Stimulated activated CD4-positive, alpha-beta T cell treated with anti-CD3 and anti-CD28 coated beads, Interleukin-15, amount 100 ng/mL, for 24 hours (primary cell): Measurements from ENCODE around the gene ACRV1.
"Not testable (repeated sequence)": the region's sequence is repeated elsewhere in the genome, so short reads cannot be mapped to it uniquely, and the experiment has no call there.

Source experiments
- DNase-seq: peaks from one replicate; pipeline ENCODE4 v3.0.0-alpha.2; 2020

Gene ACRV1

DNA sequence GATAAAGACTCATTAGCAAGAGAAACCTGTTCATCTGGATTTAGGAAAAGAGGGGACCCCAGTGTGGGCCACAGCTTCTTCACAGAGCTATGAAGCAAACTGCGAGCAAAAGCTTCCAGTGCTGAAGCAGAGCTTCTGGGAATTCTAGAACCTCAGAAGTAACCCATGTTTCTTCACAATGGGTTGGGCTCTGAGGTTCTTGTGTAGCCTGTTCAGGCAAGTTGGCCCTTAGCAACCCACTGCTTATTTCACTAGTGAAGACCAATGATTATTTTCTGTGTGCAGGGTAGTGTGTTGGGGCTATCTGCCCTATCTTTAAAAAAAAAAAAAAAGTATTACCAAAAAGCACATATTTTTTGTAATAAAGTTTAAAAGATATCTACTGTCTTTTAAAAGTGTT, at the start of gene ACRV1:
TSS of gene ACRV1 (minus strand) at position 101 of the 400 bp plus-strand sequence. CDS start at position 34, 67 bp downstream.
- no peak for DNase-seq

- DNase-seq: no peak
These were observed 48.3 kb upstream of the ACRV1 start for GRCh38 chr11:125728969-125729368.

- no peak for DNase-seq
These were observed 43.5 kb upstream of the ACRV1 start for GRCh38 chr11:125724125-125724524.

DNA sequence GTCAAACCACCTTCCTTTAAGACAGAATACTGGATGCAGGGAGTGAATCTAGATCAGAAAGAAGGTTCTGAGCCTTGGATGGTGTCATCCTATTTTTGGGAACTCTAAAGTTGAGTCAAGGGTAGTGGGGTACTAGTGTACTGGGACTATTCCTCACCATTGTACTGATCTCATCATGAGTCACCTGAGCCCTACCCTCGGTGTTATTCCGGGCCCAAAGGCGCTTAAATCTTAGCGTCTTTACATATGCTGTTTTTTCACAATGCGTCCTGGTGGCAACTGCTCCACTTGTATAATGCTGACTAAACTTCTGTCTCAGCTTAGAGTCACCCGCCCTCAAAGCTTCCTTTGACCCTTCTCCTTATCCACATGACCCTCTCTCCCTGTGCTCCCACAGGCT, 40.1 kb upstream of the ACRV1 start:
- no peak for DNase-seq

GRCh38 chr11:125704686-125705085, 24.0 kb upstream of the ACRV1 start:
- not testable (repeated sequence) for DNase-seq

- no peak for DNase-seq
These were observed 21.4 kb upstream of the ACRV1 start for GRCh38 chr11:125701858-125702621.

GRCh38 chr11:125701018-125701610, 20.5 kb upstream of the ACRV1 start:
- DNase-seq: no peak

- no peak for DNase-seq
These were observed 14.3 kb upstream of the ACRV1 start for GRCh38 chr11:125694951-125695350.

DNA sequence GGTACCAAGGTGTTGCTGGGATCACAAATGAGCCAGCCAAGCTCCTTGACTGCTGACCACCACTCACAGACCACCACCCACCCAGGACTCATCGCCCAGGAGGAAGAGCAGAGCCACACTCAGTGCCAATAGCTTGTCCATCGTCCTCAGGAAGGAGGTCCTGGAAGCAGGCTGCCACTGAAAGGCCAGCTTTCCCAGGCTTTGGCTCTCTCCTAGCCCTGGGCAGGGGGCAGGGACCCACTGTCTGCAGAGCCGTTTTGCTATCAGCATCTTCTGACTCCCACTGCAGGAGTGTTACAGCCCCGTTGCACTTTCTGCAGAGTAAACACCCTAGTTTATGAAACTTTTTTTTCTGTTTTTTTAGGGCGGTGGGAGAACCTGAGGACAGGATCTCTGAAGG, 12.2 kb upstream of the ACRV1 start:
- DNase-seq: no peak

- no peak for DNase-seq
These were observed 9.4 kb upstream of the ACRV1 start for GRCh38 chr11:125690006-125690405.

- no peak for DNase-seq
These were observed 8.7 kb upstream of the ACRV1 start for GRCh38 chr11:125689274-125689859.

DNA sequence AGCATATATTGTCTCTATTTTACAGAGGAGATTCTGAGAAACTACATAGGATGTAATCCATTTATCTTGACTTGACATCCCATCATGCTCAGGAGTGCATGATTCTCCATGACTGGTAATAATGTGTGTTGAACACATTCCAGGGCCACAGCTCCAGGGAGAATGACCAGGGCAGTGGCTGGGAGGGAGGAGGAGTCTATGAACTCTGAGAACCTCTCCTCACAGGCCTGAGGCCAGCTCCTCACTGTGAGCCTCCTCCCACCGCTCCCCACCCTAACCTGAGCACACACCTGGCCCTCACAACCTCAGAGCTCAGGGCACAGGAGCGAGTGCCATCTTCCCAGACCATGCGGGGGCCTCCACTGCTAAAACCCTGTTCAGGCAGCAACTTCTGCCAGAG, 8.0 kb upstream of the ACRV1 start:
- DNase-seq: no peak

- no peak for DNase-seq
These were observed 7.4 kb upstream of the ACRV1 start for GRCh38 chr11:125688066-125688465.

GRCh38 chr11:125685228-125685627, 4.6 kb upstream of the ACRV1 start:
- no peak for DNase-seq

DNA sequence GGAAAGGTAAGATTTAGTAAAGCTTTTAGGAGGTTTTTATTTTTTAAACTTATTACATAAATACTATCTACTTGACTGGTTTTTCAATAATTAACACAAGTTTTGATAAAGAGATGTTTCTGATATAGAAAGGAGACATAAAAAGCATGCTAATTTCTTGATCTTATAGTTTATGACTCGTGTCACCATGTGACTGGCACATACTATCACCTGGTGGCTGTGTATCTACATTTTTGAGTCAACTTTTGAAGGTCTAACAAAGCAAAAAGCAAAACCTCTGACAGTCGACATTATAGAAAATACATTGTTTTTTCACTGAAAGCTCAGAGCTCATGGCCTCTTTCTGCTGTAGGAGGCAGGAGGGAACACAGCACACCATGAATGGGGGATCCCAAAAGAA, 810 bp downstream of the ACRV1 start:
- DNase-seq: no peak

- no peak for DNase-seq
These were observed 1.2 kb downstream of the ACRV1 start for GRCh38 chr11:125679397-125679796.

DNA sequence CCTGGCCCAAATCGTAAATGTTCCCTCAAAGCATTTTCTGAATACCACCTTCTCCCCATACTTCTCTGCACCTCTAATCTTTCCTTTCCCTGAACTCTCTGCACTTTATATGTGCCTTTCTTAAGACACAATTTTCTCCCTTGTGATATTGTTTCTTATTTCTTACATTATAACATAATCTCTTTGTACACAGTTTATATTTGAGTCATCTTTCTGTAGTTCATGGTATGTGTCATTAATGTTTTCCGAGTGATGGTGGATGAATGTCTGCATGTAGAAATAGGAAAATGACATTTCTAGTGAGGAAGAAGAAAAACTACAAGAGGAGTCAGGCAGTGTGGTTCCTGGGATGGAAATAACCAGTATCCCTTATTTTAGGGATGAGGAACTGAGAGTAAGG, 5.5 kb downstream of the ACRV1 start:
- DNase-seq: no peak

DNA sequence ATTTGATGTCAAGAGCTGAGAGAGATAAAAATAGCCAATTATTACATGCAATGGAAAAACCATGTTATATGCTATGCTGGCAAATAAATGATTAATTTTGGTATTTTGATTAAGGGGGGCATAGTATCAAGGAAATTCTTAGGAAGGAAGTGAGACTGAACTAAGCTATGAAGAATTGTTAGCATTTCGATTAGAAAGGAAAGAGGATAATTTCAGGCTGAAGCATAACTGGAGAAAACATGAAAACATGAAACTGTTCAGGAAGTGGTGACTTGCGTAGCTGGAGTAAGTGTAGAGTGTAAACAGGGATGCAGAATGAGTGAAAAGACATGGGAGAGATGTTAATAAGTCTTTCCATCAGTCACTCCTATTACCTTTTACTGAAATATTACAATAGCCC, 6.4 kb downstream of the ACRV1 start:
- DNase-seq: no peak

GRCh38 chr11:125671561-125671960, 9.1 kb downstream of the ACRV1 start:
- DNase-seq: no peak

GRCh38 chr11:125670172-125670571, 10.5 kb downstream of the ACRV1 start:
- DNase-seq: no peak

- no peak for DNase-seq
These were observed 13.5 kb downstream of the ACRV1 start for GRCh38 chr11:125667151-125667550.

- DNase-seq: no peak
These were observed 16.7 kb downstream of the ACRV1 start for GRCh38 chr11:125663910-125664309.

DNA sequence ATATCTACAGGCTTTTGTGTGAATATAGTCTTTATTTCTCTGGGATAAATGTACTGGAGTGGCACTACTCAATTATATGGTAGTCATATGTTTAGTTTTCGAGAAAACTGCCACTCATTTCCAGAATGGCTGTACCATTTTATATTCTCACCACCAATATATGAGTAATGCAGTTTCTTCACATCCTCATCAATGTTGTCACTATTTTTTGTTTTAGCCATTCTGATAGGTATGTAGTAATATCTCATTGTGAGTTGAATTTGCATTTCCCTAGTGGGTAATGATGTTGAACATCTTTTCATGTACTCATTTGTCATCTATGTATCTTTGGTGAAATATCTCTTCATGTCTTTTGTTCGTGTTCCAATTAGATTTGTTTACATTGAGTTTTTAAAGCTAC, 18.0 kb downstream of the ACRV1 start:
- no peak for DNase-seq

DNA sequence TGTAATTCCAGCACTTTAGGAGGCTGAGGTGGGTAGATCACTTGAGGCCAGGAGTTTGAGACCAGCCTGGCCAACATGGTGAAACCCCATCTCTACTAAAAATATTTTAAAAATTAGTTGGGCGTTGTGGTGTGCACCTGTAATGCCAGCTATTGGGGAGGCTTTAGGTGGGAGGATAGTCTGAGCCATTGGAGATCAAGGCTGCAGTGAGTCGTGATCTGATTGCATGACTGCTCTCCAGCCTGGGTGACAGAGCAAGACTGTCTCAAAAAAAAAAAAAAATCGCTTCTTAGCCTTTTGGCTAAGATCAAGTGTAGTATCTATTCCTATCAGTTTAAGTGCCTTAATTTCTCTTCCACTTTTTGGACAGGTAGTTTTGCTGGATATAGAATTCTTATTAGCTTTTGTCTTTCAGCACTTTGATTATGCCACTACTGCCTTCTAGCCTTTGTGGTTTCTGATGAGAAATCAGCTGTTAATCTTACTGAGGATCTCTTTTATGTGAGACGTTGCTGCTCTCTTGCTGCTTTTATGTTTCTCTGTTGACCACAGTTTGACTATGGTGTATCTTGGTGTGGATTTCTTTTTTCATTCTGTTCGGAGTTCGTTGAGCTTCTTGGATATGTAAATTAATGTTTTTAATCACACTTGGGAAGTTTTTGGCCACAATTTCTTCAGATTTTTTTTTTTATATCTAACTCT, 31.0 kb downstream of the ACRV1 start:
- no peak for DNase-seq
